ENCODE data around the gene RTTN. TPM values are rescaled to one million over a fixed set of nuclear protein-coding genes. Genes with fewer than 3 reads are reported as not detected.
A peak's percentile ranks its signal among the peaks of the same experiment; 100 is the strongest.

RTTN gene
- total RNA-seq, 1 experiment from 2014 or later: 25.9 TPM

DNA sequence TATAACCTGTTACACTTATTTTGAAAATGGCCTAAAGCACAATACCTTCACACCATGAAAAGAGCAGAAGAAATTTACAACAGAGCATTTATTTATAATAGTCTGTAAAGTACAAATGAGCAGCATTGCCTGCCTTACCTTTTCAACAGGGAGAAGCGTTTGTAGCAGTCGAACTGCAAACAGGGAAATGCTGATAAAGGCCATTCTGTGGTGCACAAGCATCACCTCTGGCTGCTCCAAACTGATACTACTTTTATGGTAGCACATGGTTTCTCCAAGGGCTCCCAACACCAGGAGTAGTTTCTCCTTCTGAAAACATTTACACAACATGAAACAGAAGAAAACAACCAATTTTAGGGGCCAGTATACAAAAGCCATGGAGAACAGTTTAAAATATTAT is 28.9 kb downstream of the RTTN start:
- no peak for DNase-seq (ENCODE audit: low spot score)
- H3K36me3 ChIP-seq (ENCODE audit: insufficient read depth, low read length, poor library complexity, severe bottlenecking): no peaks in the 10 kb centered on the region
- H3K27ac ChIP-seq (ENCODE audit: low read depth, low read length, poor library complexity, severe bottlenecking): no peak overlapping the region
- H3K4me3 ChIP-seq (ENCODE audit: low read depth, low read length, poor library complexity, severe bottlenecking): no peak overlapping the region
- H3K27me3 ChIP-seq (replicated peaks; ENCODE audit: insufficient read depth, low read depth, low read length, poor library complexity): no peaks in the 10 kb centered on the region
- ChIA-PET POLR2A (ENCODE audit: low non-redundant PET) (no interaction called here), CTCF (no interaction called here)
- peaks cover 5% of the 10 kb centered on the region for H3K4me1 ChIP-seq (ENCODE audit: insufficient read depth, low read length, poor library complexity, severe bottlenecking)
- no peak for TF ChIP-seq EZH2 (IDR thresholded peaks at IDR 0.05; ENCODE audit: borderline replicate concordance, low read depth, low read length, poor library complexity, severe bottlenecking)
- TF ChIP-seq, protein P1, sequence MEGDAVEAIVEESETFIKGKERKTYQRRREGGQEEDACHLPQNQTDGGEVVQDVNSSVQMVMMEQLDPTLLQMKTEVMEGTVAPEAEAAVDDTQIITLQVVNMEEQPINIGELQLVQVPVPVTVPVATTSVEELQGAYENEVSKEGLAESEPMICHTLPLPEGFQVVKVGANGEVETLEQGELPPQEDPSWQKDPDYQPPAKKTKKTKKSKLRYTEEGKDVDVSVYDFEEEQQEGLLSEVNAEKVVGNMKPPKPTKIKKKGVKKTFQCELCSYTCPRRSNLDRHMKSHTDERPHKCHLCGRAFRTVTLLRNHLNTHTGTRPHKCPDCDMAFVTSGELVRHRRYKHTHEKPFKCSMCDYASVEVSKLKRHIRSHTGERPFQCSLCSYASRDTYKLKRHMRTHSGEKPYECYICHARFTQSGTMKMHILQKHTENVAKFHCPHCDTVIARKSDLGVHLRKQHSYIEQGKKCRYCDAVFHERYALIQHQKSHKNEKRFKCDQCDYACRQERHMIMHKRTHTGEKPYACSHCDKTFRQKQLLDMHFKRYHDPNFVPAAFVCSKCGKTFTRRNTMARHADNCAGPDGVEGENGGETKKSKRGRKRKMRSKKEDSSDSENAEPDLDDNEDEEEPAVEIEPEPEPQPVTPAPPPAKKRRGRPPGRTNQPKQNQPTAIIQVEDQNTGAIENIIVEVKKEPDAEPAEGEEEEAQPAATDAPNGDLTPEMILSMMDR (conservative IDR thresholded peaks at IDR 0.05; ENCODE audit: low read depth, low read length): no peak
- intact Hi-C loops (cut with micrococcal nuclease; ENCODE audit: unreplicated experiment): no loop called here
- BruUV-seq (replicated peaks): no TSS peak
- H3K9me3 ChIP-seq (ENCODE audit: low read depth, low read length, poor library complexity, severe bottlenecking): no peaks in the 10 kb centered on the region

DNA sequence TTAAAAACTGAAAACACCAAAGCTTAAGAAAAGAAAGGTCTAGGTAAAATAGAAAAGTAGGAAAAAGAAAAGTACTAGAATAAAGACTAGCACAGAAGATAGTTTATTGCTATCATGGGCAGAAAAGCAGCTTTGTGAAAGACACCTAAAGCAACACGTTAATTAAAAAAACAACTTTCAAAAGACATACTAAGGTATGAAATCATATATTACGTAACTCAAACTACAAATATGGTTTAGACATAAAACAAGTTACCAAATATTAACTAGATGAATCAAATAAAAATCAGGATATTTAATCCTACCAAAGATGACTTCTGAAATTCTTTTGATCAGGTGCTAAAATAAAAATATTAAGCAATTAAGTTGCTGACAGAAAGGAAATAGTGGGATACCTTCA is 30.3 kb downstream of the RTTN start:
- DNase-seq (ENCODE audit: low spot score): no peak
- no TSS peak for BruUV-seq (replicated peaks)
- Histone ChIP-seq H3K36me3 (ENCODE audit: insufficient read depth, low read length, poor library complexity, severe bottlenecking) (no peaks in the 10 kb centered on the region), H3K4me1 (ENCODE audit: insufficient read depth, low read length, poor library complexity, severe bottlenecking) (peaks cover 7% of the 10 kb centered on the region), H3K9me3 (ENCODE audit: low read depth, low read length, poor library complexity, severe bottlenecking) (no peaks in the 10 kb centered on the region), H3K27ac (ENCODE audit: low read depth, low read length, poor library complexity, severe bottlenecking) (no peak overlapping the region), H3K27me3 (replicated peaks; ENCODE audit: insufficient read depth, low read depth, low read length, poor library complexity) (no peaks in the 10 kb centered on the region), H3K4me3 (ENCODE audit: low read depth, low read length, poor library complexity, severe bottlenecking) (no peak overlapping the region)
- TF ChIP-seq, protein P1 (conservative IDR thresholded peaks at IDR 0.05; ENCODE audit: low read depth, low read length): no peak
- no peak for TF ChIP-seq EZH2 (IDR thresholded peaks at IDR 0.05; ENCODE audit: borderline replicate concordance, low read depth, low read length, poor library complexity, severe bottlenecking)
- ChIA-PET POLR2A (ENCODE audit: low non-redundant PET) (no interaction called here), CTCF (no interaction called here)
- intact Hi-C loops (cut with micrococcal nuclease; ENCODE audit: unreplicated experiment): no loop called here

DNA sequence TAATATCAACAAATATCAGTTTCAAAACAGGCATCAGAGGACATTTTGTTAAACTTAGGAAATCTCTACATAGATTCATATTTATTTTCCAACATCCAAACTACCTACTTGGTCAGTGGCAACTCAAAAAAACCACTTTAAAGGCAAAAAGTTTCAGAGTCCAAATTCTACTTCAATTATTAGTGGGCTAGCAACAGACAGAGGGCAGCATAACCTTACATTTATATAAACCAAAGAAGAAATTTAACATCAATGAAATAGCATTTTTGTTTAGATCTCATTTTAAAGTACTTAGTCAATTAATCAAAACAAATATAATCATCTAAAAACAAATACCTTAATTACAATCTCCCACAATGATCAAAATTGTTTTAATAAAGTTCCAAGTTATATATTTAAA is 33.3 kb downstream of the RTTN start:
- no peaks in the 10 kb centered on the region for H3K36me3 ChIP-seq (ENCODE audit: insufficient read depth, low read length, poor library complexity, severe bottlenecking)
- ChIA-PET POLR2A (ENCODE audit: low non-redundant PET) (no interaction called here), CTCF (no interaction called here)
- H3K27ac ChIP-seq (ENCODE audit: low read depth, low read length, poor library complexity, severe bottlenecking): no peak overlapping the region
- H3K9me3 ChIP-seq (ENCODE audit: low read depth, low read length, poor library complexity, severe bottlenecking): no peaks in the 10 kb centered on the region
- BruUV-seq (replicated peaks): no TSS peak
- no peak overlapping the region for H3K4me3 ChIP-seq (ENCODE audit: low read depth, low read length, poor library complexity, severe bottlenecking)
- H3K4me1 ChIP-seq (ENCODE audit: insufficient read depth, low read length, poor library complexity, severe bottlenecking): peaks cover 7% of the 10 kb centered on the region
- no peaks in the 10 kb centered on the region for H3K27me3 ChIP-seq (replicated peaks; ENCODE audit: insufficient read depth, low read depth, low read length, poor library complexity)
- DNase-seq (ENCODE audit: low spot score): peak; percentile 3
- intact Hi-C loops (cut with micrococcal nuclease; ENCODE audit: unreplicated experiment): no loop called here
- TF ChIP-seq, protein P1 (conservative IDR thresholded peaks at IDR 0.05; ENCODE audit: low read depth, low read length): peak; percentile 47; the same call in 1 of the 2 replicates
- TF ChIP-seq EZH2 (IDR thresholded peaks at IDR 0.05; ENCODE audit: borderline replicate concordance, low read depth, low read length, poor library complexity, severe bottlenecking): no peak
